AG10803 (cell line): ENCODE results near the gene KRTAP5-9.
"Not testable (repeated sequence)": the region's sequence is repeated elsewhere in the genome, so short reads cannot be mapped to it uniquely, and the experiment has no call there.

Experiments used
- DNase-seq: peaks from one replicate; pipeline ENCODE4 v3.0.0; 2010; ENCODE audit warnings: low read depth
- H3K4me3 ChIP-seq: 2 replicates; pipeline ENCODE4 v1.5.1; 2011; ENCODE audit warnings: mild to moderate bottlenecking, low read length, control low read depth
- TF ChIP-seq, protein P1 (sequence below): conservative IDR thresholded peaks from 2 replicates; pipeline ENCODE4 v1.5.1; 2011; ENCODE audit warnings: mild to moderate bottlenecking, low read length, control low read depth, inconsistent platforms

Gene KRTAP5-9

DNA sequence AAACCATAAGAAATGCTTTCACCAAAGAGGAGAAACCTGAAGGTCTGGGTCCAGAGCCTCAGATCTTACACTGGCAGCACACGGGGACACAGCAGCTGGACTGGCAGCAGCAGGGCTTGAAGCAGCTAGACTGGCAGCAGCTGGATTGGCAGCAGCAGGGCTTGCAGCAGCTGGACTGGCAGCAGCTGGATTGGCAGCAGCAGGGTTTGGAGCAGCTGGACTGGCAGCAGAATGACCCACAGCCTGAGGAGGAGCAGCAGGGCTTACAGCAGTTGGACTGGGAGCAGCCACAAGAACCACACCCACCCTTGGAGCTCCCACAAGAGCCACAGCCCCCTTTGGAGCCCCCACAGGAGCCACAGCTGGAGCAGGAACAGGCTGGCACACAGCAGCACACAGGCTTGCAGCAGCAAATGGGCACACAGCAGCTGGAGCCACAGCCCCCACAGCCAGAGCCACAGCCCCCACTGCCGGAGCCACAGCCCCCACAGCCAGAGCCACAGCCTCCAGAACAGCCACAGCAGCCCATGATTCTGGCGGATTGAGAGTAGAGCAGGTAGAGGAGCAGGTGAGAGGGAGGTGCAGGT is 34.2 kb downstream of the KRTAP5-9 start, which contains the start of gene KRTAP5-11:
KRTAP5-11 (minus strand) TSS at position 567 of the 587 bp plus-strand sequence; CDS start at position 529, 38 bp downstream.
- TF ChIP-seq, protein P1, sequence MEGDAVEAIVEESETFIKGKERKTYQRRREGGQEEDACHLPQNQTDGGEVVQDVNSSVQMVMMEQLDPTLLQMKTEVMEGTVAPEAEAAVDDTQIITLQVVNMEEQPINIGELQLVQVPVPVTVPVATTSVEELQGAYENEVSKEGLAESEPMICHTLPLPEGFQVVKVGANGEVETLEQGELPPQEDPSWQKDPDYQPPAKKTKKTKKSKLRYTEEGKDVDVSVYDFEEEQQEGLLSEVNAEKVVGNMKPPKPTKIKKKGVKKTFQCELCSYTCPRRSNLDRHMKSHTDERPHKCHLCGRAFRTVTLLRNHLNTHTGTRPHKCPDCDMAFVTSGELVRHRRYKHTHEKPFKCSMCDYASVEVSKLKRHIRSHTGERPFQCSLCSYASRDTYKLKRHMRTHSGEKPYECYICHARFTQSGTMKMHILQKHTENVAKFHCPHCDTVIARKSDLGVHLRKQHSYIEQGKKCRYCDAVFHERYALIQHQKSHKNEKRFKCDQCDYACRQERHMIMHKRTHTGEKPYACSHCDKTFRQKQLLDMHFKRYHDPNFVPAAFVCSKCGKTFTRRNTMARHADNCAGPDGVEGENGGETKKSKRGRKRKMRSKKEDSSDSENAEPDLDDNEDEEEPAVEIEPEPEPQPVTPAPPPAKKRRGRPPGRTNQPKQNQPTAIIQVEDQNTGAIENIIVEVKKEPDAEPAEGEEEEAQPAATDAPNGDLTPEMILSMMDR: no peak
- H3K4me3 ChIP-seq: no peak within 1 kb of the TSS
- DNase-seq: no peak

DNA sequence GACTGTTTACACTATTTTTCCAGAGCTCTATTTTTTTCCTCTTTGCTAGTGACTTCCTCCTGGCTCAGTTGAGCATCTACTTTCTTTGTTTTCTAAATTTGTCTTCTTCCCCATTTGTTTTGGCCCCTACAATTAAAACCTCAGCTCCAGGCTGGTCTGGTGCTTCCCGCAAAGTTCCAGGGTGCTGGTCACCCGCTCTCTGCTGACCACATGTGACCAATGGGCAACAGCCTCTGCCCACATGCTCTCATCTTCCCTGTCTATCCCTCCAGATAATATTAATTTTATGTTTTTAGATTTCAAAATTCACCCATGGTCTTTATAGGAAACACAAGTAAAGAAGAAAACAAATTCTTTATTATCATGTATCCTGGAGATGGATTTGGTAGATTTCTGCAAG is 34.7 kb downstream of the KRTAP5-9 start:
- DNase-seq, H3K4me3 ChIP-seq: not testable (repeated sequence)

DNA sequence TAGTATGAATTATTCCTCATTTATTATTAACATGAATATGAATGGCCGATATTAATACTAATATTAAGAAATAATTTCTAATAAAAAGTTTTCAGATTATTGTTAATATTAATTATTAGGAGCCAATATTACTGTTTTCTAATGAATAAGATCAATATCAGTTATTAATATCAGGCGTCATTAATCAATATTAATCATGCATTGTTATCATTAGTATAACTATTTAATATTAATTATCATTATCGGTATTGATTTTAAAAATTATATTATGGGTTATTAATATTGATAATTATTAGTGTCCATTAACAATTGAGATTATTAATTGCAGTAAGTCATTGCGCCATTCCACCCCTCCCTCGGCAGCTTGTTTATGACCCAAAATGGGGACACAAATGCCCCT is 37.5 kb downstream of the KRTAP5-9 start:
- not testable (repeated sequence) for H3K4me3 ChIP-seq, DNase-seq

DNA sequence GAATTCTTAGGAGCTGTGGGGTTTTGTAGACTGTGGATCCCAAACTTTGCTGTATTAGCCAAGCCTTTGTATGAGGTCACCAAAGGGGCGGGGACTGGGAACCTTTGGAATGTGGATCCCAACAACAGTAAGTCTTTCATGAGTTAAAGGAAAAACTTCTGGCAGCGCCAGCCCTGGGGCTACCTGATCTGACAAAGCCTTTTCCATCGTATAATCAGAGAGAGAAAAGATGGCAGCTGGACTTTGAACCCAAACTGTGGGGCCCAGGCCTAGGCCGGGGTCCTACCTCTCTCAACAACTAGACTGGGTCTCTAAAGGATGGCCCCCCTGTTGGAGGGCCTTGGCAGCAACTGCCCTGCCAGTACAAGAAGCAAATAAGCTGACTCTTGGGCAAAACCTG is 40.1 kb downstream of the KRTAP5-9 start:
- H3K4me3 ChIP-seq, DNase-seq: not testable (repeated sequence)

DNA sequence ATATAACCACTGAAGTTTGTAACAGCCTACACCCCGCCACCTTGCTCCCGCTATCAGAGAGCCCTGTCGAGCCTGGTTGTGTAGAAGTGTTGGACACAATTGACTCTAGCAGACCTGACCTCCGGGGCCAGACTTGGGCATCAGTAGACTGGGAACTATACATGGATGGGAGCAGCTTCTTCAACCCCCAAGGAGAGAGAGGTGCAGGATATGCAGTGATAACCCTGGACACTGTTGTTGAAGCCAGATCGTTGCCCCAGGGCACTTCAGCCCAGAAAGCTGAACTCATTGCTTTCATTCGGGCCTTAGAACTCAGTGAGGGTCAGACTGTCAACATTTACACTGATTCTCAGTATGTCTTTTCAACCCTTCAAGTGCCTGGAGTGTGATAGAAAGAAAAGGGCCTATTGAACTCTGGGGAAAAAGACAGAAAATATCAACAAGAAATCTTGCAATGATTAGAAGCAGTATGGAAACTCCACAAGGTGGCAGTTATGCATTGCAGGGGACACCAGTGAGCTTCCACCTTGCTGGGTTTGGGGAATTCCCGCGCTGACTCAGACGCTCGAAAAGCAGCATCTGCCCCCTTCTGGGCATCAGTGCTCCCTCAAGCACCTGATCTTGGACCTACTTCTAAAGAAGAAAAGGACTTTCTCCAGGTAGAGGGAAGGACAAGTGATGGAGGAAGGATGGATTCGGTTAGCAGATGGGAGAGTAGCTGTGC is 40.8 kb downstream of the KRTAP5-9 start:
- not testable (repeated sequence) for DNase-seq, H3K4me3 ChIP-seq

DNA sequence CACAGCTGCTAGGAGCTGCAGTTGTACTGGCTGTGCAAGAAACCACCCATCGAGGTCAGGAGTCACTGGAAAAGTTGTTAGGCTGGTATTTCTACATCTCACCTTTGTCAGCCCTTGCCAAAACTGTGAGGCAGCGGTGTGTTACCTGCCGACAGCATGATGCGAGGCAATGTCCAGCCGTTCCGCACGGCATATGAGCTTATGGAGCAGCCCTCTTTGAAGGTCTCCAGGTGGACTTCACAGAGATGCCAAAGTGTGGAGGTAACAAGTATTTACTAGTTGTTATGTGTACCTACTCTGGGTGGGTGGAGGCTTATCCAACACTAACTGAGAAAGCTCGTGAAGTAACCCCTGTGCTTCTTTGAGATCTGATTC is 41.3 kb downstream of the KRTAP5-9 start:
- DNase-seq, H3K4me3 ChIP-seq: not testable (repeated sequence)
